Measurements from ENCODE around the gene KIAA1671.

The KIAA1671 gene

GRCh38 chr22:24953384-24954113 lies 1.0 kb downstream of the KIAA1671 start:
- DNase-seq: no peak

DNA sequence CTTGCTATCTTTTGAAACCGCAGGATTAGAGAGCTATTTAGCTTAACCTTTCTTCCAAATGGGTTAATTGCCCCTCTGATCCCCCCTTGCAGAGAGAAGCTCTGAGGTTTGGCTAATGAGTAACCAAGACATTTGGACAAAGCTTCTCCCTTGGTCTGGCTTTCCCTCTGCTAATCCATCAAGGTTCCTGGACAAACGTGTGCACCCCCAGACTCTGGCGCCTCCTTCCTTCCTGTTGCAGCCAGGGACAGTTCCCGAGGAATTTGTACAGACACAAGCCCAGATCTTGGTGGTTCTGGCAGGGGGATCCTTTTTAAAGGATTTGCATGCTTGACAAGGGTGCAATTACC lies 1.6 kb downstream of the KIAA1671 start:
- no peak for DNase-seq

GRCh38 chr22:24954856-24955255 lies 2.3 kb downstream of the KIAA1671 start:
- no peak for DNase-seq

DNA sequence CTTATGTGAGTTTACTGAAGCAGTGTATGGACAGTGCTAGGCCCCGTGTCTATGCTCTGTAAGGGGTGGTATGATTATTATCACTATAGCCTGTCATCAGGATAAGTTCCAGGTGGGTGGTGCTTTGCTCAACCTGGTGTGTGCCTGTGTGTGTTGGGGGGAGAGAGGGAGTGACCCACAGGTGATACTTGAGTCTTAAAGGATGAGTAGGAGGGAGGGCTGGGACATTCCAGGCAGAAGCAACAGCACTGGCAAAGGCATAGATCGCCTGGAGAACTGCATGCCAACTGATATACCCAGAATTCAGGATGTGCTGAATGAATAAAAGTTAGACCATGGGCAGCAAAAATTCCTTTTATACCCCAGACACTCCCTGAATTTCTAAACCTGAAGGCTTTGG lies 4.5 kb downstream of the KIAA1671 start:
- DNase-seq: no peak

GRCh38 chr22:24961217-24961844 lies 8.8 kb downstream of the KIAA1671 start:
- no peak for DNase-seq

DNA sequence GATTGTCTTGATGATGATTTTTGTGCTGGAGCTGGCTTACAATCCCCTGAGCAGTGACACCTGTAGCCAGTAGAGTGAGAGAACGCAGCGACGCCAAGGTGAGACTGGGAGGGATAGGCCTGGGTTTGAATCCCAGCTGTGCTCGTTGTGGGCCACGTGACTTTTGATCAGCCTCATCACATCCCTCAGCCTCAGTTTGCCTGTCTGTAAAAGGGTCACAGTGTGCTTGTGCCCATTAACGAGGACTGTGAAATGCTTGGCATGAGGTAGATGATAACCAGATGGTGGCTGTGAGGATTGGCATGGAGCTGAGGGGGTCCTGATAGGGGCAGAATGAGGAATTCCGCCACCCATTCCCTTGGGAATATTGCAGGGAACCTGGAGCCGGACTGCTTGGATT lies 9.6 kb downstream of the KIAA1671 start:
- DNase-seq: no peak

- no peak for DNase-seq
Measured at GRCh38 chr22:24962835-24963234, 10.3 kb downstream of the KIAA1671 start.

- DNase-seq: no peak
Measured at GRCh38 chr22:24964441-24964840, 11.9 kb downstream of the KIAA1671 start.

DNA sequence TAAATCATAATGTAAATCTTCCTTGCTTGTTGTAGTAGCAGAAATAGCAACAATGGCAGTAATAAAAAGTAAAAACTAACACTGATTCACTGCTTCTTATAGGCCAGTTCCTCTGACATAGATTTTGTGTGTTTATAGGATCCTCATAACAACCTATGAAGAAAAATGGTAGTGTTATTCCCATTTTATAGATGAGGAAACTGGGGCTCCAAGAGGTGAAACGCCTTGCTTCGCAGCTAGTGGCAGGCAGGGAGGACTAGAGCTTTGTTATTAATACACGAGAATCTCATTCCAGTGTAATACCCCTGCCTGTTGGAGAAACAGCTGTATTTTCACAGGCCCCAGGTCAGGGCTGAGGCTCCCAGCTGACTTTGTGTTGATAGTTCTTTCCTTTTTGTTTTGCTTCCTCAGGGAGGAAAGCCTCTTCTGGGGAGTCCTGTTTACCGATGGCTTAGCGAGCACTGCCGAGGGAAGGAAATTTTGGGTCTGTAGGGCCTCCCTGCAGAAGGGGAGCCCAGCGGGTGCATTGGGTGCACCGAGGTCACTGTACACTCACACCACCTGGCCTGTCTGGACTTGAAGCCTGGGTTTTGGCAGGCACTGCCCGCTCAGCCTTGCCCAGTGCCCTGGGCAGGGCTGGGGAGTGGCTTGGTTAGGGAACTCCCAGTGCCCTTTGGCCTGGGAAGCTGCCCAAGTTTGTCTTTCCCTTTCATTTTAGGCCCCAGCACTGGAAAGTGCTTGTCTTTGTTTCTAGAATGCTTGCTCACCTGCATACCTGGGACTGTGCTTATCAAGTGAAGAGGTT lies 13.5 kb downstream of the KIAA1671 start:
- no peak for DNase-seq

DNA sequence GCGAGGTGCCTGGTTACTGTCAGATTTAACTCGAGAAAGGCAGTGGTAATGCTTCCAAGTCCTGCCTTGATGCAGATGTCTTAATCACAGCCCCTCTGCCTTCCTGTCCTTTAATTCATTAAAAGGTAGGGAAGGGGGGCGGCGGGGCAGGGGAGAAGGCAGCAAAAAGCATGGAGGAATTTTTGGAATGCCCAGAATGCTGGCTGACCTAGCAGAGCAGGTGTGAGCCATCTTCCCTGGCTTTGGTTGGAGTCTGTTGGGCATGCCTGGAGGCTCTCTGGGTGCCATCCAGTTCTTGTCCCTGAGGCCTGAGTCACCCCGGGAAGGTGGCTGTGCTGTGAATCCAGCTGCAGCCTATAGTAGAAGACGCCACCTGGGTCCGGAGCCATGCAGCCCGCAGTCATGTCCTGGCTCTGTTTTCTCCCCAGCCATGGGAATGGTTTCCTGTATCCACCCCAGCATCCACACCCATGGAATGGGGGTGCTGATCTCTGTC lies 15.6 kb downstream of the KIAA1671 start:
- no peak for DNase-seq

- DNase-seq: no peak
Measured at GRCh38 chr22:24969560-24970301, 17.2 kb downstream of the KIAA1671 start.

- no peak for DNase-seq
Measured at GRCh38 chr22:24972369-24972768, 19.9 kb downstream of the KIAA1671 start.

DNA sequence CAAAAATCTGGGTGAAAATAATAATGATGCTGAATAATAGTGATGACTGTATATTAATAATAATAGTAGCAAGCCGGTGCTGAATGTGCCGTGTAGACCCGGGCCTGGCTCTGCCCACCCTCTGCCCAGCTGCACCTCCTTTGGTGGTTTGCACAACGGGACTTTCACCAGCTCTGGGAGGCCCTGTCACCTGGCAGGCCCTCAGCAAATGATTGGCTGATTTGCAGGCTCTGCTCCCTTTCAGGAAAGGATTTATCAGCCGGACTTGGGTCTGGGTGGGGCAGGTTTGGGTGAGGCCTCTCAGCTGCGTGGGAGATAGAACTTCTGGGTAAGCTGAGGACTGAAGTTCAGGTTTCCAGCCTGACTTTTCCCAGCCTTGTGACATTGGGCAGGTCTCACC lies 21.4 kb downstream of the KIAA1671 start:
- no peak for DNase-seq

DNA sequence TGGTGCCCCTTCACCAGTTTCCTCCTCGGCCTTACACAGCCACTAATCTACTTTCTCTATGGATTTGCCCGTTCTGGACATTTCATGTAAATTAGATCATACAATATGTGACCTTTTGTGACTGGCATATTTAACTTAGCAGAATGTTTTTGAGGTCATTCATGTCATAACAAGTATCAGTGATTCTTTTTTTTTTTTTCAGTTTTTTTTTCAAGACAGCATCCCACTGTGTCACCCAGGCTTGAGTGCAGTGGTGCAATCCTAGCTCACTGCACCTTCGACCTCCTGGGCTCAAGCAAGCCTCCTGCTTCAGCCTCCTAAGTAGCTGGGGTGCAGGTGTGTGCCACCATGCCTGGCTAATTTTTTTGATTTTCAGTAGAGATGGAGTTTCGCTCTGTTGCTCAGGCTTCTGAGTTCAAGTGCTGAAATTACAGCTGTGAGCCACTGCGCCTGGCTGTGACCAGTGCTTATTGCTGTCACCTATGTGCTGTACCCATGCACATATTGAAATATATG lies 22.7 kb downstream of the KIAA1671 start:
- DNase-seq: no peak

GRCh38 chr22:24975813-24976341 lies 23.4 kb downstream of the KIAA1671 start:
- no peak for DNase-seq

GRCh38 chr22:24976442-24977218 lies 24.1 kb downstream of the KIAA1671 start:
- DNase-seq: no peak

DNA sequence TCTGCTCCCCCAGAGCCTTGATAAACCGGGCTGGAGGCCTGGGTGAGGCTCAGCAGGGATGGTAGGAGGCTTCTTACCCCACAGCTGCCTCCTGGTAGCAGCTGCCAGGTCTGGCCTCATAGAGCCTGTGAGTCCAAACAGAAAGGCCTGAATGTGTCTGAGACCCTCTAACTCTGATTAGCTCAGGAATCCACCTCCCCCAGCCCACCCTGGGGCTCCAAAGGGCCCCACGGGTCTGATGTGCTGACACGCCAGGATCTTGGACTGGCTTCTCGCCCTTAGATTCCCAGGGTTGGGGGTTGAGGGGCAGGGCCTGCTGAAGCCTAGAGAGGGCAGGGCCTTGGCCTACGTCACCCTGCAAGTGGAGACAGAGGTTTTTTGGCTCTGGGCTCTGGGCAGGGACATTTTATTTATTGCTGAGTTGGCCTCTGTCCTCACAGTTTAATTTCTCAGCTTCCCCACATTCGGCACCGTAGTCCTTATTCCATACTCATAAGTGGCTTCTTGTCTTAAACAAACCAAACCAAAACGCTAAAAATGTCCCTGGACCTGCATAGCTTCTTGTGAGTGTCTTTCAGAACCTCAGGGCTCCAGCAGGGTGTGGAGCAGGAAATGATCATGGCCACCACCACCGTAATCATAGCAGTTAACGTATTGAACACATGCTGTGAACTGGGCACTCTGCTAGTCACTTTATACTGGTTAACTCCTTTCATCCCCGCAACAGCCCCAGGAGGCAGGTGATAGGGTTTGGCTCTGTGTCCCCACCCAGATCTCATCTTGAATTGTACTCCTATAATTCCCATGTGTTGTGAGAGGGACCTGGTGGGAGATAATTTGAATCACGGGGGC lies 25.1 kb downstream of the KIAA1671 start:
- no peak for DNase-seq

DNA sequence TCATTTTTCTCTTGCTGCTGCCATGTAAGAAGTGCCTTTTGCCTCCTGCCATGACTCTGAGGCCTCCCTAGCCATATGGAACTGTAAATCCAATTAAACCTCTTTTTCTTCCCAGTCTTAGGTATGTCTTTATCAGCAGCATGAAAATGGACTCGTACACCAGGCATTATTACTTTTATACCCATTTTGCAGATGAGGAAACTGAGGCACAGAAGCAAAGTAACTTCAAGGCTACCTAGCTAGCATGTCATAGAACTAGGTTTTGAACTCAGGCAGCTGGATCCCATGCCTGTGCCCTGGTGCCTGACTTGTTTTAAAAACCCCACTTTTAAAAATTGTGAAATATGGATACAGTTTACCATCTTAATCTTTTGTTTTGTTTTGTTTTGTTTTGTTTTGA lies 25.8 kb downstream of the KIAA1671 start:
- no peak for DNase-seq

DNA sequence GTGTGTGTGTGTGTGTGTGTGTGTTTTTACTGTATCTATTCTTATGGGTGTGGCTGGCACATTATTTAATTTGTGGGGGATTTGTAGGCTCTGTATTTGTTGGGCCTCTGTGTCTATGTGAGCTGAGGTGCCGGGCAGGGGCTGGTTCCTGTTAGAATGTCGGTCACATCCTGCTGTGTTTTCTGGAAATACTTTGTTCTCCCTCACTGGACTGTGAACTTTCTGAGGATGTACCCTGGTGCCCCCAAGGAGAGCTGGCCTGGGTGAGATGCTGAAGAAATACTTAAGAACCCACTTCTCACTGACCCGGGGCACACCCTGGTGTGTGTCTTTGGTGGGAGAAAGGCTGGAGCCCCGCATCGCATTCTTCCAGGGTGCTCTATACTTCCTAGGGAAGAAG lies 28.6 kb downstream of the KIAA1671 start:
- DNase-seq: no peak

DNA sequence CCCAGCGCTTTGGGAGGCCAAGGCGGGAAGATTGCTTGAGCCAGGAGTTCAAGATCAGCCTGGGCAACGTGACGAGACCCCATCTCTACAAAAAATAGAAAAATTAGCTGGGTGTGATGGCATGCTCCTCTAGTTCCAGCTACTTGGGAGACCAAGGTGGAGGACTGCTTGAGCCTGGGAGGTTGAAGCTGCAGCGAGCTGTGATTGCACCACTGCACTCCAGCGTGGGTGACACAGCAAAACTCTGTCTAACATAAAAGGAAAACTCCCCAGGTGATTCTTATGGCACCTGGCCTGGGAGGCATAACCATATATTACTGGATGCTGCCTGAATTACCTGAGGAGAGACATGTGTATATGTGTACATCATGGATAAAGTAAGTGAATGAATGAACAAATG lies 29.1 kb downstream of the KIAA1671 start:
- no peak for DNase-seq

Data from activated CD8-positive, alpha-beta memory T cell treated with anti-CD3 and anti-CD28 coated beads, Interleukin-2, amount 50 U/mL, for 48 hours (primary cell).